ENCODE data around the gene TMEM269. TPM values are rescaled to one million over a fixed set of nuclear protein-coding genes. Genes with fewer than 3 reads are reported as not detected.

Gene TMEM269
- total and polyA plus RNA-seq, 10 of the 15 experiments (the other 5 are each of a cell fraction or from before 2014, with no cell fraction given): 0.02 to 0.26 (median 0.06) TPM; not detected in 2

- TF ChIP-seq ATF3 (IDR thresholded peaks at IDR 0.05; ENCODE audit: borderline replicate concordance, extremely low read depth, low read depth, low read length) (no peak), CHD2 (IDR thresholded peaks at IDR 0.05; ENCODE audit: borderline replicate concordance, low read depth, low read length) (no peak), ZSCAN29 (IDR thresholded peaks at IDR 0.05) (no peak), HDAC2 (IDR thresholded peaks at IDR 0.05) (no peak), EZH2 (IDR thresholded peaks at IDR 0.05; ENCODE audit: borderline replicate concordance, control insufficient read depth, low read depth, low read length) (no peak), HCFC1 (IDR thresholded peaks at IDR 0.05; ENCODE audit: low read length) (no peak), POU2F2 (IDR thresholded peaks at IDR 0.05; ENCODE audit: borderline replicate concordance, low read depth, low read length) (no peak), LARP7 (IDR thresholded peaks at IDR 0.05) (no peak), NFXL1 (IDR thresholded peaks at IDR 0.05; ENCODE audit: borderline replicate concordance) (no peak)
These were observed 13.2 kb downstream of the TMEM269 start (continued) for GRCh38 chr1:42797979-42798378.

- Histone ChIP-seq H3K27me3 (replicated peaks in 1 of 2; ENCODE audit: control insufficient read depth in 2 of 2, insufficient read depth in 2 of 2, low read length in 1 of 2) (no peaks in the 10 kb centered on the region), H3K79me2 (ENCODE audit: control insufficient read depth, insufficient read depth, low read length) (no peaks in the 10 kb centered on the region), H3K9me3 (replicated peaks; ENCODE audit: control insufficient read depth, insufficient read depth, low read length) (no peaks in the 10 kb centered on the region), H3K9ac (ENCODE audit: control insufficient read depth, insufficient read depth, low read length) (no peak overlapping the region), H3K36me3 (ENCODE audit: control insufficient read depth in 2 of 2, insufficient read depth in 2 of 2, low read length in 1 of 2) (no peaks in the 10 kb centered on the region), H3K4me1 (ENCODE audit: control insufficient read depth, insufficient read depth, low read length) (no peaks in the 10 kb centered on the region), H2AFZ (ENCODE audit: control insufficient read depth, low read depth, low read length) (no peak overlapping the region), H3K4me3 (no peak overlapping the region), H3K4me2 (ENCODE audit: control insufficient read depth, insufficient read depth) (no peak overlapping the region), H3K27ac (ENCODE audit: control insufficient read depth, insufficient read depth) (no peak overlapping the region), H4K20me1 (ENCODE audit: control insufficient read depth, insufficient read depth) (no peaks in the 10 kb centered on the region)
- WGBS (ENCODE audit: insufficient coverage, insufficient replicate concordance, low lambda C conversion rate, missing lambda C conversion rate): 82% methylated on average over 8 of the region's 8 CpGs
- intact Hi-C loops (cut with micrococcal nuclease; ENCODE audit: unreplicated experiment) (no loop called here), in situ Hi-C loops (cut with MboI) (no loop called here)
- RAD21 ChIA-PET (ENCODE audit: unreplicated experiment): interaction anchor here (1.4 kb wide), 1 partner anchor 121 kb away, joined by 3 read pairs; no protein-coding TSS in a partner anchor
- no peak for FAIRE-seq
- BruUV-seq (replicated peaks): no TSS peak
- DNase-seq (ENCODE audit: low read depth, low spot score): no peak
- CTCF ChIA-PET: no interaction called here
- no peak for ATAC-seq
- POLR2A ChIA-PET: no interaction called here
- SMC1A ChIA-PET (ENCODE audit: uncharacterized antibody, unreplicated experiment): no interaction called here
- TF ChIP-seq ATF2 (IDR thresholded peaks at IDR 0.05; ENCODE audit: low read length) (no peak), E2F4 (IDR thresholded peaks at IDR 0.05; ENCODE audit: low read depth, low read length) (no peak), NKRF (conservative IDR thresholded peaks at IDR 0.05) (no peak), CTCF (IDR thresholded peaks at IDR 0.05 in 2 of 3, conservative IDR thresholded peaks at IDR 0.05 in 1 of 3; ENCODE audit: control insufficient read depth in 2 of 3, extremely low read depth in 1 of 3, insufficient read depth in 1 of 3, low read depth in 3 of 3, low read length in 3 of 3) (no peak), BCL11A (IDR thresholded peaks at IDR 0.05; ENCODE audit: low read depth, low read length) (no peak), FOXM1 (IDR thresholded peaks at IDR 0.05; ENCODE audit: low read depth, low read length) (no peak), SUPT20H (IDR thresholded peaks at IDR 0.05; ENCODE audit: borderline replicate concordance, control insufficient read depth, low read depth, low read length) (no peak)
These were observed 17.2 kb downstream of the TMEM269 start for GRCh38 chr1:42801832-42802473.

All from GM12878 (cell line).